GOT3 (cell line): ENCODE measurements around the gene ADAM8.
A peak's percentile ranks its signal among the peaks of the same experiment; 100 is the strongest.

Source experiments
- DNase-seq: peaks from one replicate; lab custom pipeline; 2025; ENCODE audit warnings: mixed read lengths; lab: John Stamatoyannopoulos, UW

The ADAM8 gene

GRCh38 chr10:133308421-133309099 is 31.9 kb upstream of the ADAM8 start, which contains the start of the genes TUBGCP2 and ZNF511:
Gene TUBGCP2, minus strand, starts transcription at chr10:133308872. Its CDS starts 5,931 bp downstream, at chr10:133302941.
Gene ZNF511, plus strand, starts transcription at chr10:133308914. Its CDS starts 30 bp downstream, at chr10:133308944.
- peak; percentile 87 for DNase-seq

GRCh38 chr10:133307776-133308420 is 31.2 kb upstream of the ADAM8 start:
- no peak for DNase-seq

- DNase-seq: no peak
Measured at GRCh38 chr10:133306941-133307379, 30.3 kb upstream of the ADAM8 start.

- no peak for DNase-seq
Measured at GRCh38 chr10:133306097-133306476, 29.4 kb upstream of the ADAM8 start.

- DNase-seq: no peak
Measured at GRCh38 chr10:133303206-133303605, 26.5 kb upstream of the ADAM8 start.

- DNase-seq: no peak
Measured at GRCh38 chr10:133302230-133302629, 25.6 kb upstream of the ADAM8 start.

- DNase-seq: no peak
Measured at GRCh38 chr10:133299738-133300137, 23.1 kb upstream of the ADAM8 start.

GRCh38 chr10:133299224-133299623 is 22.6 kb upstream of the ADAM8 start:
- DNase-seq: no peak

GRCh38 chr10:133298466-133298865 is 21.8 kb upstream of the ADAM8 start:
- no peak for DNase-seq

- DNase-seq: no peak
Measured at GRCh38 chr10:133297504-133297903, 20.8 kb upstream of the ADAM8 start.

GRCh38 chr10:133295426-133296320 is 19.0 kb upstream of the ADAM8 start:
- no peak for DNase-seq

GRCh38 chr10:133294189-133294588 is 17.5 kb upstream of the ADAM8 start:
- DNase-seq: no peak

GRCh38 chr10:133293810-133294119 is 17.1 kb upstream of the ADAM8 start:
- no peak for DNase-seq

- DNase-seq: no peak
Measured at GRCh38 chr10:133292919-133293809, 16.5 kb upstream of the ADAM8 start.

- no peak for DNase-seq
Measured at GRCh38 chr10:133289761-133290160, 13.1 kb upstream of the ADAM8 start.

- DNase-seq: no peak
Measured at GRCh38 chr10:133287832-133288500, 11.3 kb upstream of the ADAM8 start.

- DNase-seq: no peak
Measured at GRCh38 chr10:133286366-133286765, 9.7 kb upstream of the ADAM8 start.

- no peak for DNase-seq
Measured at GRCh38 chr10:133285217-133285616, 8.5 kb upstream of the ADAM8 start.

GRCh38 chr10:133283931-133284330 is 7.3 kb upstream of the ADAM8 start:
- no peak for DNase-seq

- no peak for DNase-seq
Measured at GRCh38 chr10:133282846-133283390, 6.2 kb upstream of the ADAM8 start.
